Measurements from ENCODE around the gene PARP16. TPM values are rescaled to one million over a fixed set of nuclear protein-coding genes. Genes with fewer than 3 reads are reported as not detected.

The PARP16 gene
- total RNA-seq, 1 experiment from 2014 or later = 6.1 TPM

DNA sequence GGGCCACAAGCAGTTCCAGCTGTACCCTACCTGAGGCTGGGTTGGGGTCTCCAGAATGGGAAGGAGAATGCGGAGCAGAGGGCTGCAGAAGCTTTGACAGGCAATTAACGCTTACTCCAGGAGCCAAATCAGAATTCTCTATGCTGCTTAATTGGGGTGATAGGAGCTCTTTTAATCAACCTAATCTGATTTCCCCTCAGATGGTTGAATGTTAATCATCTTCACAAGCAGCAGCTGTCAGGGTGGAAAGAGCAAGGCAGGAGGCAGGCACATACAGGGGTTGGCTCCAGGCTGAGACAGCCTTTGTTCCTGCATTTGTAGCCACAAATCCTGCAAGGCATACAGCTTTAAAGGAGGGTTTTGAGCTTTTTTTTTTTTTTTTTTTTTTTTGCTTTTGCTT, 78.0 kb downstream of the PARP16 start:
- BruUV-seq (replicated peaks) = no TSS peak
- no peaks in the 10 kb centered on the region for H3K4me1 Mint-ChIP-seq (ENCODE audit: insufficient read depth, unreplicated experiment)
- no peaks in the 10 kb centered on the region for H3K9me3 Mint-ChIP-seq (ENCODE audit: unreplicated experiment)
- no peaks in the 10 kb centered on the region for H3K27me3 Mint-ChIP-seq (ENCODE audit: insufficient read depth, unreplicated experiment)
- CTCF ChIA-PET = interaction anchor here (0.6 to 1.3 kb wide), 5 partner anchors 22 to 122 kb away, joined by 3 to 4 read pairs (median 4); no protein-coding TSS in a partner anchor
- no peak for DNase-seq (ENCODE audit: unreplicated experiment)
- intact Hi-C loops (cut with micrococcal nuclease) = no loop called here
- no peaks in the 10 kb centered on the region for H3K36me3 Mint-ChIP-seq (ENCODE audit: insufficient read depth, unreplicated experiment)
- POLR2A ChIA-PET = interaction anchor here (1.4 kb wide), 1 partner anchor 77 kb away, joined by 3 read pairs; no protein-coding TSS in a partner anchor
- TF ChIP-seq, protein P1, sequence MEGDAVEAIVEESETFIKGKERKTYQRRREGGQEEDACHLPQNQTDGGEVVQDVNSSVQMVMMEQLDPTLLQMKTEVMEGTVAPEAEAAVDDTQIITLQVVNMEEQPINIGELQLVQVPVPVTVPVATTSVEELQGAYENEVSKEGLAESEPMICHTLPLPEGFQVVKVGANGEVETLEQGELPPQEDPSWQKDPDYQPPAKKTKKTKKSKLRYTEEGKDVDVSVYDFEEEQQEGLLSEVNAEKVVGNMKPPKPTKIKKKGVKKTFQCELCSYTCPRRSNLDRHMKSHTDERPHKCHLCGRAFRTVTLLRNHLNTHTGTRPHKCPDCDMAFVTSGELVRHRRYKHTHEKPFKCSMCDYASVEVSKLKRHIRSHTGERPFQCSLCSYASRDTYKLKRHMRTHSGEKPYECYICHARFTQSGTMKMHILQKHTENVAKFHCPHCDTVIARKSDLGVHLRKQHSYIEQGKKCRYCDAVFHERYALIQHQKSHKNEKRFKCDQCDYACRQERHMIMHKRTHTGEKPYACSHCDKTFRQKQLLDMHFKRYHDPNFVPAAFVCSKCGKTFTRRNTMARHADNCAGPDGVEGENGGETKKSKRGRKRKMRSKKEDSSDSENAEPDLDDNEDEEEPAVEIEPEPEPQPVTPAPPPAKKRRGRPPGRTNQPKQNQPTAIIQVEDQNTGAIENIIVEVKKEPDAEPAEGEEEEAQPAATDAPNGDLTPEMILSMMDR (IDR thresholded peaks at IDR 0.05; ENCODE audit: unreplicated experiment) = no peak
- no peak overlapping the region for H3K4me3 Mint-ChIP-seq (ENCODE audit: unreplicated experiment)
- H3K27ac Mint-ChIP-seq (ENCODE audit: low read depth, unreplicated experiment) = no peak overlapping the region

Other genes starting within 250 kb of the PARP16 start
- gene SLC51B, start 241.5 kb downstream of the PARP16 start, total RNA-seq (2022) = not detected in 2 replicates
- not detected in 2 replicates for gene RASL12, start 218.9 kb downstream of the PARP16 start, total RNA-seq (2022)
- not detected in 2 replicates for gene KBTBD13, start 210.1 kb downstream of the PARP16 start, total RNA-seq (2022)
- gene UBAP1L, start 171.7 kb downstream of the PARP16 start, total RNA-seq (2022) = 3.0 and 3.5 TPM in 2 replicates
- gene PDCD7, start 153.1 kb downstream of the PARP16 start, total RNA-seq (2022) = 26.3 and 31.0 TPM in 2 replicates
- gene CLPX, start 101.5 kb downstream of the PARP16 start, total RNA-seq (2022) = 47.9 and 48.9 TPM in 2 replicates
- gene CILP, start 75.4 kb downstream of the PARP16 start, total RNA-seq (2022) = not detected in 2 replicates
- gene RNU5A-1, start 9.2 kb upstream of the PARP16 start, total RNA-seq (2022) = not detected in 2 replicates
- not detected in 2 replicates for gene RNU5B-1, start 17.8 kb upstream of the PARP16 start, total RNA-seq (2022)
- not detected in 2 replicates for gene IGDCC3, start 91.1 kb upstream of the PARP16 start, total RNA-seq (2022)
- 0.12 TPM in 1 of 2 replicates, not detected in the other for gene IGDCC4, start 136.1 kb upstream of the PARP16 start, total RNA-seq (2022)
- gene DPP8, start 230.8 kb upstream of the PARP16 start, total RNA-seq (2022) = 24.5 and 27.5 TPM in 2 replicates
- 26.8 and 31.4 TPM in 2 replicates for gene HACD3, start 243.6 kb upstream of the PARP16 start, total RNA-seq (2022)